ENCODE data around the gene PKNOX2.
"Not testable (repeated sequence)": the region's sequence is repeated elsewhere in the genome, so short reads cannot be mapped to it uniquely, and the experiment has no call there.

PKNOX2 gene

DNA sequence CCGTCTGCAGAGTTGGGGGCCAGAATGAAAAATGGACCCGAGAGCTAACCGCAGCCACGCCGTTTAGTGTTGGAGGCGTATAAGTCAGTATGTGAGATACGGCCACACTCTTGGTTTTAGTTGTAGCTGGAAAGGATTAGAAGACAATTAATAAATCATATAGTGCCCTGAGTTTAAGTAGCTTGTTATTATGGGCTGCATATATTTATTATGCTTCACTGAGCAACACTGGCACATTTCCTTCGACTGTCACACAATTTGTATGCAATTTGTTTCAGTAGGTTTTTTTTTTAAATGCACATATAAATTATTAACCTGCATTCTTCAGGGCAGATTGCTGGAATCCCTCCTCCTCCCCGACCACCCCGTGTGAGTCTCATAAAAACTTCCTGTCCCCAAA is 56.9 kb downstream of the PKNOX2 start:
- H3K27ac ChIP-seq (ENCODE audit: low read length) = no peak overlapping the region
- H4K20me1 ChIP-seq (ENCODE audit: insufficient read depth, low read length) = 0 out of 2 replicates have a peak, but pooled peaks cover 3% of the 10 kb centered on the region
- no peak overlapping the region for H3K4me3 ChIP-seq (ENCODE audit: low read depth in 1 of 2, low read length in 2 of 2)
- no peaks in the 10 kb centered on the region for H3K79me2 ChIP-seq (ENCODE audit: insufficient read depth, low read length)
- H3K4me2 ChIP-seq (ENCODE audit: insufficient read depth, low read length) = no peak overlapping the region
- H3K36me3 ChIP-seq (ENCODE audit: insufficient read depth, low read length) = no peaks in the 10 kb centered on the region
- H3K9ac ChIP-seq (ENCODE audit: low read depth, low read length) = no peak overlapping the region
- H3K27me3 ChIP-seq (ENCODE audit: insufficient read depth, low read length, poor library complexity) = peaks cover 12% of the 10 kb centered on the region
- TF ChIP-seq EZH2 (IDR thresholded peaks at IDR 0.05; ENCODE audit: borderline replicate concordance, low read depth, low read length, severe bottlenecking) = no peak
- TF ChIP-seq, protein P1, sequence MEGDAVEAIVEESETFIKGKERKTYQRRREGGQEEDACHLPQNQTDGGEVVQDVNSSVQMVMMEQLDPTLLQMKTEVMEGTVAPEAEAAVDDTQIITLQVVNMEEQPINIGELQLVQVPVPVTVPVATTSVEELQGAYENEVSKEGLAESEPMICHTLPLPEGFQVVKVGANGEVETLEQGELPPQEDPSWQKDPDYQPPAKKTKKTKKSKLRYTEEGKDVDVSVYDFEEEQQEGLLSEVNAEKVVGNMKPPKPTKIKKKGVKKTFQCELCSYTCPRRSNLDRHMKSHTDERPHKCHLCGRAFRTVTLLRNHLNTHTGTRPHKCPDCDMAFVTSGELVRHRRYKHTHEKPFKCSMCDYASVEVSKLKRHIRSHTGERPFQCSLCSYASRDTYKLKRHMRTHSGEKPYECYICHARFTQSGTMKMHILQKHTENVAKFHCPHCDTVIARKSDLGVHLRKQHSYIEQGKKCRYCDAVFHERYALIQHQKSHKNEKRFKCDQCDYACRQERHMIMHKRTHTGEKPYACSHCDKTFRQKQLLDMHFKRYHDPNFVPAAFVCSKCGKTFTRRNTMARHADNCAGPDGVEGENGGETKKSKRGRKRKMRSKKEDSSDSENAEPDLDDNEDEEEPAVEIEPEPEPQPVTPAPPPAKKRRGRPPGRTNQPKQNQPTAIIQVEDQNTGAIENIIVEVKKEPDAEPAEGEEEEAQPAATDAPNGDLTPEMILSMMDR (IDR thresholded peaks at IDR 0.05; ENCODE audit: borderline replicate concordance, extremely low read depth, low read length, poor library complexity, severe bottlenecking) = no peak
- no peaks in the 10 kb centered on the region for H3K9me3 ChIP-seq (ENCODE audit: insufficient read depth, low read length, severe bottlenecking)
- no peak overlapping the region for H2AFZ ChIP-seq (ENCODE audit: low read depth, low read length)
- DNase-seq (no peak), ATAC-seq (ENCODE audit: insufficient read depth, low read depth) (no peak)
- H3K4me1 ChIP-seq (ENCODE audit: insufficient read depth, low read length) = no peaks in the 10 kb centered on the region

DNA sequence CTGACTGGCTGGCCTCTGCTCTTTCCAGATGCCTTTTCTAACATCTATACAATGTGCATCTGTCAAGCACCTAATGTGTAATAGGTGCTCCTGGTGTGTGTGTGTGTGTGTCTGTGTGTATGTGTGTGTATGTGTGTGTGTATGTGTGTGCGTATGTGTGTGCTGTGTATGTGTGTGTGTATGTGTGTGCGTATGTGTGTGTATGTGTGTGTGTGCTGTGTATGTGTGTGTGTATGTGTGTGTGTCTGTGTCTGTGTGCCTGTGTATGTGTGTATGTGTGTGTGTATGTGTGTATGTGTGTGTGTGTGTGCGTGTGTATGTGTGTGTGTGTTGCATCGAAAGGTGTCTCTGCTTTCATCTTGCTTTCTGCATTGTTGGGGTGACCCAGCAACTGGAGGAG is 57.9 kb downstream of the PKNOX2 start:
- no peaks in the 10 kb centered on the region for H3K9me3 ChIP-seq (ENCODE audit: insufficient read depth, low read length, severe bottlenecking)
- no peak overlapping the region for H3K4me2 ChIP-seq (ENCODE audit: insufficient read depth, low read length)
- 0 out of 2 replicates have a peak, but pooled peaks cover 3% of the 10 kb centered on the region for H4K20me1 ChIP-seq (ENCODE audit: insufficient read depth, low read length)
- H3K4me1 ChIP-seq (ENCODE audit: insufficient read depth, low read length) = no peaks in the 10 kb centered on the region
- no peaks in the 10 kb centered on the region for H3K79me2 ChIP-seq (ENCODE audit: insufficient read depth, low read length)
- no peak overlapping the region for H2AFZ ChIP-seq (ENCODE audit: low read depth, low read length)
- no peak overlapping the region for H3K27ac ChIP-seq (ENCODE audit: low read length)
- DNase-seq = no peak
- no peak for TF ChIP-seq EZH2 (IDR thresholded peaks at IDR 0.05; ENCODE audit: borderline replicate concordance, low read depth, low read length, severe bottlenecking)
- TF ChIP-seq, protein P1 (IDR thresholded peaks at IDR 0.05; ENCODE audit: borderline replicate concordance, extremely low read depth, low read length, poor library complexity, severe bottlenecking) = no peak
- no peak overlapping the region for H3K9ac ChIP-seq (ENCODE audit: low read depth, low read length)
- H3K27me3 ChIP-seq (ENCODE audit: insufficient read depth, low read length, poor library complexity) = peaks cover 11% of the 10 kb centered on the region
- no peak for ATAC-seq (ENCODE audit: insufficient read depth, low read depth)
- no peak overlapping the region for H3K4me3 ChIP-seq (ENCODE audit: low read depth in 1 of 2, low read length in 2 of 2)
- no peaks in the 10 kb centered on the region for H3K36me3 ChIP-seq (ENCODE audit: insufficient read depth, low read length)

DNA sequence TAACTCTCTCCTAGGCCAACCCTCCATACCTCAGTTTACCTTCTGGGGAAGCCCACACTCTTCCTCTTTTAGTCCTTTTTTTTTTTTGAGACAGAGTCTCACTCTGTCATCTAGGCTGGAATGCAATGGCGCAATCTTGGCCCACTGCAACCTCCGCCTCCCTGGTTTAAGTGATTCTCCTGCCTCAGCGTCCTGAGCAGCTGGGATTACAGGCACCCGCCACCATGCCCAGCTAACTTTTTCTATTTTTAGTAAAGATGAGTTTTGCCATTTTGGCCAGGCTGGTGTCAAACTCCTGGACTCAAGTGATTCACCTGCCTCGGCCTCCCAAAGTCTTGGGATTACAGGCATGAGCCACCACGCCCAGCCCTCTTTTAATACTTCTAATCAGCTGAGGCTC is 58.6 kb downstream of the PKNOX2 start:
- H3K27me3 ChIP-seq (ENCODE audit: insufficient read depth, low read length, poor library complexity) = not testable (repeated sequence)

DNA sequence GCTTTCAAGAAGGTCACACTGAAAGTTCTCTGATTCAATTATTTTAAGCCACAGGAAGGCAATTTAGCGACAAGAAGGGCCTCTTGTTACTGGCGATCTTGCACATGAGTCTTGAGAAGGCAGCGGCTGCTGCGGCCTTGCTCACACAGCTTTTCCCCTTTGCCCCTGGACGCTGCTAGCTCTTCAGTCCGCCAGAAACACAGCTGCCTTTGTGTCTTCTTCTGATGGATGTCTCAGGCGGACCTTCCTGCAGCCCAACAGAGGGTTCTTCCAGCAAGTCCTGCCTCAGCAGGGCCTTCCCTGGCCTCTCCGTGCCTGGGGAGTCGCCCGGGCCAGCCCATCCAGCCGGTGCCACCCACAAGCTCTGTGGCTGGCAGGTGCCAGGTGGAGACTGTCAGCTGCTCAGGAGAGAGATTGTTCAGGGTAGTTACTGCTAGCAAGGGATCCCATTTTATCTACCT is 59.4 kb downstream of the PKNOX2 start:
- no peak overlapping the region for H3K9ac ChIP-seq (ENCODE audit: low read depth, low read length)
- ATAC-seq (ENCODE audit: insufficient read depth, low read depth) (no peak), DNase-seq (no peak)

More for the DNA sequence above, 58.6 kb downstream of the PKNOX2 start:
- H3K4me1 ChIP-seq (ENCODE audit: insufficient read depth, low read length); ATAC-seq (ENCODE audit: insufficient read depth, low read depth); H3K36me3 ChIP-seq (ENCODE audit: insufficient read depth, low read length); H3K9ac ChIP-seq (ENCODE audit: low read depth, low read length); H2AFZ ChIP-seq (ENCODE audit: low read depth, low read length); H3K9me3 ChIP-seq (ENCODE audit: insufficient read depth, low read length, severe bottlenecking); H4K20me1 ChIP-seq (ENCODE audit: insufficient read depth, low read length); H3K4me2 ChIP-seq (ENCODE audit: insufficient read depth, low read length); H3K4me3 ChIP-seq (ENCODE audit: low read depth in 1 of 2, low read length in 2 of 2); H3K27ac ChIP-seq (ENCODE audit: low read length); H3K79me2 ChIP-seq (ENCODE audit: insufficient read depth, low read length); DNase-seq: not testable (repeated sequence)

More for the DNA sequence above, 59.4 kb downstream of the PKNOX2 start:
- H3K27ac ChIP-seq (ENCODE audit: low read length) = no peak overlapping the region
- H3K36me3 ChIP-seq (ENCODE audit: insufficient read depth, low read length) = no peaks in the 10 kb centered on the region
- no peak overlapping the region for H3K4me3 ChIP-seq (ENCODE audit: low read depth in 1 of 2, low read length in 2 of 2)
- no peaks in the 10 kb centered on the region for H3K4me1 ChIP-seq (ENCODE audit: insufficient read depth, low read length)
- no peak overlapping the region for H2AFZ ChIP-seq (ENCODE audit: low read depth, low read length)
- TF ChIP-seq, protein P1 (IDR thresholded peaks at IDR 0.05; ENCODE audit: borderline replicate concordance, extremely low read depth, low read length, poor library complexity, severe bottlenecking) = no peak
- TF ChIP-seq EZH2 (IDR thresholded peaks at IDR 0.05; ENCODE audit: borderline replicate concordance, low read depth, low read length, severe bottlenecking) = no peak
- 0 out of 2 replicates have a peak, but pooled peaks cover 3% of the 10 kb centered on the region for H4K20me1 ChIP-seq (ENCODE audit: insufficient read depth, low read length)
- H3K9me3 ChIP-seq (ENCODE audit: insufficient read depth, low read length, severe bottlenecking) = no peaks in the 10 kb centered on the region
- peaks cover 6% of the 10 kb centered on the region for H3K27me3 ChIP-seq (ENCODE audit: insufficient read depth, low read length, poor library complexity)
- no peaks in the 10 kb centered on the region for H3K79me2 ChIP-seq (ENCODE audit: insufficient read depth, low read length)
- H3K4me2 ChIP-seq (ENCODE audit: insufficient read depth, low read length) = no peak overlapping the region
